Stimulated activated CD4-positive, alpha-beta T cell treated with anti-CD3 and anti-CD28 coated beads, Interleukin-4, amount 100 ng/mL, for 48 hours (primary cell): ENCODE measurements around the gene NOL3.
A peak's percentile ranks its signal among the peaks of the same experiment; 100 is the strongest.

Source experiments
- DNase-seq, 2 donors: peaks; one replicate each; pipeline ENCODE4 v3.0.0-alpha.2; 2020; ENCODE audit warnings: low read depth in 2 of 2

The NOL3 gene

DNA sequence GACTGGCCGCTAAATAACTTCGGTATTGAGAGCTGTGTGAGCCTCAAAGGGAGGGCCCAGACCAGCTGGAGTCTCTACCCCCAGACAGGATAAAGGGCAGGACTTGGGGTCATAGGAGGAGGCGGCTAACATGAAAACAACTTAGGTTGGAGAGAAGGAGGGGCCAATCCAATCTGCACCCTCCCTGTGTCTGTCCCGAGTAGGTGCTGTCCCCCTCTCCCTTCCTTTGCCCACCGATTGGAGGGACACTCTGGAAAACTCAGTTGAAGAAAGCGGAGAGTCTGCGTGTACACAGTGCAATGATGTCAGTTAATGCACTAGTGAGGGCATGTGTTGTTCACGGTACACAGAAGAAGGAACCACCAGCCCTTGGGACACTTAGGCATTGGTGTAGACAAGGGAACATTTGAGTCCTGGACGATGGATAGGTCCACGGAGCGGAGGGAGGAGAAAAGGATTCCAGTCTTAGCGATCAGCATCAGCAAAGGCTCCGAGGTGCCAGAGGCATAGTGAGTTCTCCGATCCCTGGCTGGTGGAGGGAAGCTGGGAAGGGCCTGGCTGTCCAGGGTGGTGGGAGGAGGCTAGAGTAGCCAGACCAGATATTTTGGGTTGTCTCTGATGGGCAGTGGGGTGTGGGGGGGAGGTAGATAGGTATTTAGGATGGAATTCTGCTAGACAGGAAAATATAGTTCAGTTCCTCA lies 761 bp downstream of the NOL3 start:
- DNase-seq, result no peak

DNA sequence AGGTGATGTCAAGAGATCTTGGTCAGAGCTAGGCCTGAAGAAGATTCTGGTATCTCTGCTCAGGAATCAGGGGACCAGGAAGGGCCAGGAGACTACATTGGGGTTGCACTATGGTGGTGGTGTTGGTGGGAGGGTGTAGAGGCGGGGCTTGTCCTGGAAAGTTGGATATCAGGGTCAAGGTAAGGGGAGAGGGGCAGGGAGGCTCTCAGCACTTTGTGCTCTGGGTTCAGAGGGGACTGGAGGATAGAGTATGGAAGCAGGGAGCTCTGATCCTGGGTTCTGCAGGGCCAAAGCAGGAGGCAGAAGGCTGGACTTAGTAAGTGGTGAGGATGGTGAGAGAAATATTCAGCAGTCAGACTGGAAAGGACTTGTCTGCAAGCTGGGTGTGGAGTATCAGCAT lies 3.0 kb downstream of the NOL3 start:
- DNase-seq, result no peak

DNA sequence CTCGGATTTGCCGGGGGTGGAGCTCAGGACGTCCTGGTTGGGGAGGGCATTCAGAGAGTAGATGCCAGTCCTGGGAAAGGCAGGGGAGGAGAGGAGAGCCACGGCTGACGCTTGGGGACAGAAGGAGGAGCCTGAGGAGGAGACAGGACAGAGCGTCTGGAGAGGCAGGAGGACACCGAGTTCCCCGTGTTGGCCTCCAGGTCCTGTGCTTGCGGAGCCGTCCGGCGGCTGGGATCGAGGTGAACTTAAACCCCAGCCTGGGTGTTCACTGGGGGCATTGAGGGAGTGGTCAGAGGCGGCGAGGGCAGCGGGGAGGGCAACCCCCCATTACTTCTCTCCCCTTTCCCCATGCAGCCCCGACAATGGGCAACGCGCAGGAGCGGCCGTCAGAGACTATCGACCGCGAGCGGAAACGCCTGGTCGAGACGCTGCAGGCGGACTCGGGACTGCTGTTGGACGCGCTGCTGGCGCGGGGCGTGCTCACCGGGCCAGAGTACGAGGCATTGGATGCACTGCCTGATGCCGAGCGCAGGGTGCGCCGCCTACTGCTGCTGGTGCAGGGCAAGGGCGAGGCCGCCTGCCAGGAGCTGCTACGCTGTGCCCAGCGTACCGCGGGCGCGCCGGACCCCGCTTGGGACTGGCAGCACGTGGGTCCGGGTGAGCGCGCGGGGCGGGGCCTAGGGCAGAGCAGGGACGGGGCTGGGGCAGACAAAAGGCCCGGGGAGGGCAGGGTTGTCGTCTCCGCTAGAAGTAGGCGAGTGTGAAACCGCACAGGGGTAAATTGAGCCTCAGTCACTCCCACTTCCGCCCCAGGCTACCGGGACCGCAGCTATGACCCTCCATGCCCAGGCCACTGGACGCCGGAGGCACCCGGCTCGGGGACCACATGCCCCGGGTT lies 3.7 kb downstream of the NOL3 start:
- peak; percentile 47 to 54 for DNase-seq

DNA sequence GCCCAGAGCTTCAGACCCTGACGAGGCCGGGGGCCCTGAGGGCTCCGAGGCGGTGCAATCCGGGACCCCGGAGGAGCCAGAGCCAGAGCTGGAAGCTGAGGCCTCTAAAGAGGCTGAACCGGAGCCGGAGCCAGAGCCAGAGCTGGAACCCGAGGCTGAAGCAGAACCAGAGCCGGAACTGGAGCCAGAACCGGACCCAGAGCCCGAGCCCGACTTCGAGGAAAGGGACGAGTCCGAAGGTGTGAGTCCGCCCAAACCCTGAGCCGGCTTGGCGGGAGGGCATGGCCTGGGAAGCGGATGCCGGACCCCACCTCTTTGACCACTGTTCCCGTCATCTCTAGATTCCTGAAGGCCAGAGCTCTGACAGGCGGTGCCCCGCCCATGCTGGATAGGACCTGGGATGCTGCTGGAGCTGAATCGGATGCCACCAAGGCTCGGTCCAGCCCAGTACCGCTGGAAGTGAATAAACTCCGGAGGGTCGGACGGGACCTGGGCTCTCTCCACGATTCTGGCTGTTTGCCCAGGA lies 4.4 kb downstream of the NOL3 start:
- DNase-seq, result no peak

- DNase-seq, result no peak
Observed at GRCh38 chr16:67176662-67177061, 6.3 kb downstream of the NOL3 start.

DNA sequence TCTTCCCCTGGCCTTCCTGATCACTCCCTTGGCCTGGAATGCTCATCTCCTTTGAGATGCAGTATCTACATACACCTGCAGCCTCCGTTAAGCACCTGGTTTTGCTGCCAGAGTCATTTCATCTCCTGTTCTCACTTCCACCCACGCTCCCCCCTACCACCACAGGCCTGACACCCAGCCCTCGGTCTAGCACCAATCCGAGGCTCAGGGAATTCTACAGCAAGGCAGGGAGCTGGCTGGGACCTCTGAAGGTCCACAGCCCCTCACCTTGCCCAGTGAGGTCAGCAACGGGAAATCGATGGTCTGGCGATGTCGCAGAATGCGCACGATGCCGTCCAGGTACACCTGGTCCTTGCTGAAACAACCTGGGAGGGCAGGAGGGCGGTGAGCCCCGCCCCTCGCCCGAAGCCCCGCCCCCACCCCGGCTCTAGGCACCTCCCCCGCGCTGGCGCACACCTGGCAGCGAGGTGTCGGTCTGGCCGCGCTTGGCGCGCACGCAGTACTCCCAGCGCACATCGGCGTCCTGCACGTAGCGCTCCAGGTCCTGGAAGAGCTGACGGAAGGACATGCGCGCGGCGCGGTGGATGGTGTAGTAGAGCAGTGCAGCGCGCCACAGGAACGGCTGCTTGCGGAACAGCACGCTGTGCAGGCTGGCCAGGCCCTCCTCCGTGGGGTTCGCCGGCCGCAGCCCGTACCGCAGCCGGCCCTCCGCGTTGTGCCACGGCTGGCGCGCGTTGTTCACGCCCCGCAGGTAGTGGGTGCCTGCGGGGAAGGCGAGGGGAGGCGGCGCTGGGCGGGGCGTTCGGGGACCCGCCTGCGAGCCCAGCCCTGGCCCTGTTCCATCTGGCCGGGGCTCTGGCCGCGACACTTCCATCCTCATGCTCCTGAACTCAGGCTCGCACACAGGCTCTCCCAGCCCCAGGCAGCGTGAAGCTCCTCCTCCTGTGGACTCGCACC lies 7.7 kb downstream of the NOL3 start:
- peak in 1 of 2 donors; percentile 37 for DNase-seq

GRCh38 chr16:67179421-67180080 lies 9.2 kb downstream of the NOL3 start:
- no peak for DNase-seq

DNA sequence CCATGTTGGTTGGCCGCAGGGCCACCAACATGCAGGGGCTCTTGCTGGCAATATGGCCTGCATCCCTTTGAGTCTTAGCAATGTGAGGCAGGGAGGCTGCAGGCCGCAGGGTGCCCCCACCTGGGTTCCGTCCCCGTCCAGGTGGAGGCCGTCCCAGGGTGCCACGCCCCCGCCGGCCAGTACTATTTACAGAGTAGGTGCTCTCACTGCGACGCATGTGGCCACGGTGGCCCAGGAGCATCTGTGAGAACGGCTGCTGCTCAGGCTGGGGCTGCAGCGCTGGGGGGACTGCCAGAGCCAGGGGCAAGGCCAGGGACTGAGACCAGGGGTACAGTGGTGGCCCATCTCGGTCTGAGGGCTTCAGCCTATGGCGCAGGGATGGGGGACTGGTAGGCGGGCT lies 9.8 kb downstream of the NOL3 start:
- DNase-seq, result no peak

DNA sequence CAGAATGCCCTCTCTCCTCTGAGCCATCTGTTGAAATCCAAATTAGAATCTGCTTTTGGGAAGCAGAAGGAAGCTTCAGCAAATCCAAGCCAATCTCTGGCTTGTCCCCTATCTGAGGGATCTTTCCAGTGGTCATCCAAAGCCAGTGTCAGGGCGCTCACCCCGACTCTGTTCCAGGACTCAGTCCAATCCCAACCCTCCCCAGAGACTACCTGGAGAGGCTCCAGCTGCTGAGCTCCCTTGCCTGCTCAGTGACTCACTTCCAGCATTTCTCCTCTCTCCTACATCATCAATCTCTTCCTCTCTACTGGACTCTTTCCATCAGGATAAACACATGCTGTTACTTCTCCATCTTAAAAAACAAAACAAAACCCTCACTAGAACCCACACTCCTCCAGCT lies 11.0 kb downstream of the NOL3 start:
- no peak for DNase-seq

- DNase-seq, result no peak
Observed at GRCh38 chr16:67182288-67182687, 11.9 kb downstream of the NOL3 start.

- no peak for DNase-seq
Observed at GRCh38 chr16:67183284-67183626, 12.9 kb downstream of the NOL3 start.

DNA sequence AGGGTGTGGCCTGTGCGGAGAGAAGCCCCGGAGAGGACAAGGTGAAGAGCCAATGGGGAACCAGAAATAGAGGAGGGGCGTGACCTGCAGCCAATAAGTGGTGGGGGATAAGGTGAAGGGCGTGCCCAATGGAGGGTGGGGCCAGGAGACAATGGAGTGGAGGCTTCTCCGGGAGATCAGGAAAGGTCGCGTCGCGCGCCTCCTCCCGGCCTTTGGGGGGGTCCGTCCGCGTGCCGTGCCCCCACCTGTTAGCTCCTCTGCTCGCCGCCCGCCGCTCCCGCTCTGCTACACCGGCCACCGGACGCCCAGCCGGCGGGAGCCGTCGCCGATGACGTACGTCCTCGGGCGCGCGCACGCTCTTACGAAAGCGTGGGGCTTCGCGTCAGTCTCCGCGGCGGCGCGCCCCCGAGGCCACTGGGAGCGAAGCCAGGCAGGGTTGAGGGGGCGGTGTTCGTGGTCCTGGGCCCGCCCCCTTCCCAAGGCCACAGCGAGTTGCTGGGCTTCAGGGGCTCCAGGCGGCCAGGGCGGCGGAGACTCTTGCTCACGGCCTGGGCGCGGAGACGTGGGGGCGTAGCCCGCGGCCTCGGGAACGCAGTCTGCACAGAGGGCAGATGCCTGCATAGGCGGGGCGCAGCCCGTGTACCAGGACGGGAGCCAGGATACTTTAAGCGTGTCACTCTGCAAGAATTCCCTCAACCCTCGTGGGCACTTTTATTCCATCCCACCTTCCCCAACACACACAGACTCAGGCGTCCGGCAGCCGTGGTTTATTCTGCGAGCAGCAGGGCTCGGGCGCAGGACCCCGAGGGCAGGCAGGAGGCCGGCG lies 13.5 kb downstream of the NOL3 start, which contains the start of gene MATCAP1:
Gene MATCAP1, minus strand, starts transcription at position 337 of the 826 bp plus-strand sequence. CDS start 3,353 bp downstream, outside the sequence.
- peak; percentile 85 to 94 for DNase-seq

- DNase-seq, result no peak
Observed at GRCh38 chr16:67184453-67184994, 14.2 kb downstream of the NOL3 start.

GRCh38 chr16:67184995-67185650 lies 14.8 kb downstream of the NOL3 start:
- DNase-seq, result peak; percentile 82 to 87

- DNase-seq, result no peak
Observed at GRCh38 chr16:67185651-67186134, 15.4 kb downstream of the NOL3 start.

GRCh38 chr16:67186550-67186950 lies 16.2 kb downstream of the NOL3 start:
- DNase-seq, result no peak

- no peak for DNase-seq
Observed at GRCh38 chr16:67187175-67187890, 17.0 kb downstream of the NOL3 start.

- DNase-seq, result no peak
Observed at GRCh38 chr16:67188323-67188722, 18.0 kb downstream of the NOL3 start.

GRCh38 chr16:67188798-67189197 lies 18.5 kb downstream of the NOL3 start:
- DNase-seq, result no peak
